ENCODE data around the gene UBE2H.

Gene UBE2H

DNA sequence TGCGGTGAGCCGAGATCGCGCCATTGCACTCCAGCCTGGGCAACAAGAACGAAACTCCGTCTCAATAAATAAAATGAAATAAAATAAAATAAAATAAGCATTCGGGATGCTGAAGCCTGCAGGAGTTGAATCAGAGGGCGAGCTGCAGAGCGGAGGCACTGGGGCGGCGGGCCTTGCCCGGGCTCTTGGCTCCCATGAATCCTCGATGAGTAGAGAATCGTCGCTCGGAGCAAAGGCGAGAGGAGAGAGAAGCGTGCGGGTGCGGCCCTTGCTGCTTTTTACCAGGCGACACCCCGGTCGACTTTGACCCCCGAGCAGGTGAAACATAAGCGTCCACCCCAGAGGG, 168.3 kb downstream of the UBE2H start:
- no peak for FAIRE-seq

- FAIRE-seq, result no peak
Measured at GRCh38 chr7:129783584-129783919, 169.2 kb downstream of the UBE2H start.

- FAIRE-seq, result no peak
Measured at GRCh38 chr7:129782818-129783583, 169.8 kb downstream of the UBE2H start.

DNA sequence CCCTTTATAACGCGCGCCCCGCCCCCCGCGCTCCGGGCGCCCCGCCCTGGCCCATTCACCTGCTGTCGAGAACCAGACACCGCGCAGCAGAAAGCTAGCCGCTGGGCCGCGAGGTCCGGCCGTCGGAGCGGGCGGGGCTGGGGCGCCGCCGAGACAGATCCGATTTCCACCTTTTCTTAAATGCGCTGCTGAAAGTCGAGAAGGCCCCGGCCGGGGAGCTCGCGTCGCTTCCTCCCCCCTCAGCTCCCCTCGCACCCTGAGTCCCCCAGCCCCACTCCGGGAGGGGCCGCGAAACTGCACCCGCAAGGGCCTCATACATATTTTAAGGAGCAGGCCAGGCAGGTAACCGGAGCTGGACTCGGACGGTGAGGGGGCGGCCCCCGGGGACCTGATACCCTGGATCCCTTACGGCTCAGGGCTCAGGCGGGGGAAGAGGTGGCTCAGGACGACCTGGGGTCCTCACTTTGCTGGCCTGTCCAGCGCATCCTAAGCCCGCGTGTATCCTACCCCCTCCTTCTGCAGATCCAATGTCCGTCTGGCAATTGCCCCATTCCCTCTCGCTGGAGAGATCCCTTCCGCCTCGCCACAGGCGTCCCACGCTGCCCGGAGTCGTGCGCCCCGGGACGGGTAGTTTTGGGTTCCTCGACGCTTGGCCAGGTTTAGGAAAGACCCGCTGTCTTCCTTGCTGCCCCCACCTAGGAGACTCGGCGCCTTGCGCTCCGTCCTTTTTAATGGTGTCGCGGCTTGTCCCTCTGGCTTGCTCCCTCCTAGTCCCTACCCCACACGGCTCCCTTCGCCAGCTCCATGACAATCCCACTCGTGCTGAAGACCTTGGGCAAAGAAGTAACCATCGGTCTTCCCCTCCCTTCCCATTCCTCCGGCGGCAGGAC, 170.6 kb downstream of the UBE2H start:
- FAIRE-seq, result no peak

GRCh38 chr7:129780974-129781927, 171.5 kb downstream of the UBE2H start:
- FAIRE-seq, result no peak

All from islet of Langerhans (tissue), 1 donor.